Thoracic aorta (tissue), 2 donors: ENCODE data around the gene PZP. TPM values are rescaled to one million over a fixed set of nuclear protein-coding genes. Genes with fewer than 3 reads are reported as not detected.
"Not testable (repeated sequence)": the region's sequence is repeated elsewhere in the genome, so short reads cannot be mapped to it uniquely, and the experiment has no call there.

Source experiments
- ATAC-seq: fragments of 150-250 bp; one replicate; pipeline ENCODE4 v1.8.0; 2017; ENCODE audit warnings: low read depth; ENCODE audit not compliant: insufficient number of reproducible peaks, low FRiP score
- DNase-seq: peaks from one replicate; pipeline ENCODE4 v3.0.0-alpha.2; 2020; ENCODE audit warnings: low spot score
- H3K27ac ChIP-seq, 2 donors: fragments of 200-600 bp; sonication (generic); 1 replicate in 1 of 2; 2 replicates in 1 of 2; pipeline ENCODE4 v1.5.1; 2016; ENCODE audit warnings: mild to moderate bottlenecking in 2 of 2, moderate library complexity in 2 of 2
- H3K27me3 ChIP-seq: fragments of 200-600 bp; sonication (generic); replicated peaks from 2 replicates; pipeline ENCODE4 v1.6.0; 2016; ENCODE audit warnings: mild to moderate bottlenecking; ENCODE audit not compliant: insufficient read depth
- H3K36me3 ChIP-seq: fragments of 200-600 bp; sonication (generic); one replicate; pipeline ENCODE4 v1.5.1; 2016
- H3K4me1 ChIP-seq, 2 donors: fragments of 200-600 bp; sonication (generic); 1 replicate in 1 of 2; 2 replicates in 1 of 2; pipeline versions ENCODE4 v1.5.1 to v1.6.0; 2016; ENCODE audit warnings: low read depth in 2 of 2, mild to moderate bottlenecking in 1 of 2; ENCODE audit not compliant: control insufficient read depth in 1 of 2
- H3K4me3 ChIP-seq: fragments of 200-600 bp; sonication (generic); 2 replicates; pipeline ENCODE4 v1.5.1; 2016; ENCODE audit warnings: mild to moderate bottlenecking
- H3K9me3 ChIP-seq: fragments of 200-600 bp; sonication (generic); 2 replicates; pipeline ENCODE4 v1.5.1; 2016
- total RNA-seq, 2 donors: library from RNA; depleted of rRNA; stranded (reverse); fragments of >200 nt; gene quantifications; one replicate each; pipeline versions ENCODE4 v1.1.0 to v1.2.3, GENCODE V29; 2016
- TF ChIP-seq, protein P1 (sequence below): fragments of 200-600 bp; sonication (generic); IDR thresholded peaks from one replicate; pipeline ENCODE4 v1.5.1; 2019; ENCODE audit warnings: antibody characterized with exemption

PZP gene
- total RNA-seq, 2 donors from 2014 or later, result not detected

DNA sequence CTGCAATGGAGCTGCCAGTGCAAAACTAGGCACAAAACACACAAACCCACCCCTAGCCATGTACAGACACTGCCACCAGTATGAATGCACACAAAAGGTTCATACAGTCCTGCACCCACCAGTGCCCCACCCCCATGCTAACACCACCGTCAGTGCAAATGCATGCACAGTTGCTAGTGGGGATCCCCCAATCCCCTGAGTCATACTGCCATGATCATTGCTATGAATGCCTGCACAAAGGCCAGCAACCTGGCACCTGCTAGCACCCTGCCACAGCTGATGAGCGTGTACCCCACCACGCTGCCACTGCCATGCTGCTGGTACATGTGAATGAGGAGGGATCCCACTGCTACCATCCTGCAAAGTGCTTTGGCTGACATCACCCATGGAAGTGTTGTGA is 23.9 kb downstream of the PZP start:
- H3K4me3 ChIP-seq, result no peak overlapping the region
- H3K4me1 ChIP-seq, result no peaks in the 10 kb centered on the region
- no peak for ATAC-seq
- no peaks in the 10 kb centered on the region for H3K27me3 ChIP-seq
- TF ChIP-seq, protein P1, sequence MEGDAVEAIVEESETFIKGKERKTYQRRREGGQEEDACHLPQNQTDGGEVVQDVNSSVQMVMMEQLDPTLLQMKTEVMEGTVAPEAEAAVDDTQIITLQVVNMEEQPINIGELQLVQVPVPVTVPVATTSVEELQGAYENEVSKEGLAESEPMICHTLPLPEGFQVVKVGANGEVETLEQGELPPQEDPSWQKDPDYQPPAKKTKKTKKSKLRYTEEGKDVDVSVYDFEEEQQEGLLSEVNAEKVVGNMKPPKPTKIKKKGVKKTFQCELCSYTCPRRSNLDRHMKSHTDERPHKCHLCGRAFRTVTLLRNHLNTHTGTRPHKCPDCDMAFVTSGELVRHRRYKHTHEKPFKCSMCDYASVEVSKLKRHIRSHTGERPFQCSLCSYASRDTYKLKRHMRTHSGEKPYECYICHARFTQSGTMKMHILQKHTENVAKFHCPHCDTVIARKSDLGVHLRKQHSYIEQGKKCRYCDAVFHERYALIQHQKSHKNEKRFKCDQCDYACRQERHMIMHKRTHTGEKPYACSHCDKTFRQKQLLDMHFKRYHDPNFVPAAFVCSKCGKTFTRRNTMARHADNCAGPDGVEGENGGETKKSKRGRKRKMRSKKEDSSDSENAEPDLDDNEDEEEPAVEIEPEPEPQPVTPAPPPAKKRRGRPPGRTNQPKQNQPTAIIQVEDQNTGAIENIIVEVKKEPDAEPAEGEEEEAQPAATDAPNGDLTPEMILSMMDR, result no peak
- H3K36me3 ChIP-seq, result no peaks in the 10 kb centered on the region
- no peak overlapping the region for H3K27ac ChIP-seq
- no peak for DNase-seq
- no peaks in the 10 kb centered on the region for H3K9me3 ChIP-seq

GRCh38 chr12:9180810-9181209 is 27.4 kb downstream of the PZP start:
- Histone ChIP-seq H3K9me3 (no peaks in the 10 kb centered on the region), H3K4me3 (no peak overlapping the region), H3K36me3 (no peaks in the 10 kb centered on the region), H3K27ac (no peak overlapping the region), H3K27me3 (no peaks in the 10 kb centered on the region), H3K4me1 (no peaks in the 10 kb centered on the region)
- TF ChIP-seq, protein P1, result no peak
- ATAC-seq (no peak), DNase-seq (no peak)

DNA sequence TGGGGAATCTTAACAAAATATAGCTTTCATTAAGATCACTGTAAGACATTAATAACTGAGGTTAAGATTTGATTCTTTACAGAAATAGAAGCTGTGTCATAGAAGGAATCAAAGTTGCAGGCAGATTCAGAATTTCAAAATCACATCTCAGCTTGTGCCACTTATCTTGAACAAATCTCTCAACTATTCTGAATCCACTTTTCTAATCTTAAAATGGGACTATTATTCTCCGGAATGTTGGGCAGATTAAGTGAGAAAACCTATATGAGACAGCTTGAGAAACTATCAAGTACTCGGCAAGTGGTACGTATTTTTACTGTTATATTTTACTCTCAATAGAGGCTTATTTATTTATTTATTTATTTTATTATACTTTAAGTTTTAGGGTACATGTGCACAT is 28.4 kb downstream of the PZP start:
- no peak for DNase-seq
- TF ChIP-seq, protein P1, result no peak
- Histone ChIP-seq H3K4me3 (no peak overlapping the region), H3K9me3 (no peaks in the 10 kb centered on the region), H3K27me3 (no peaks in the 10 kb centered on the region), H3K4me1 (no peaks in the 10 kb centered on the region), H3K36me3 (no peaks in the 10 kb centered on the region), H3K27ac (no peak overlapping the region)
- ATAC-seq, result no peak

DNA sequence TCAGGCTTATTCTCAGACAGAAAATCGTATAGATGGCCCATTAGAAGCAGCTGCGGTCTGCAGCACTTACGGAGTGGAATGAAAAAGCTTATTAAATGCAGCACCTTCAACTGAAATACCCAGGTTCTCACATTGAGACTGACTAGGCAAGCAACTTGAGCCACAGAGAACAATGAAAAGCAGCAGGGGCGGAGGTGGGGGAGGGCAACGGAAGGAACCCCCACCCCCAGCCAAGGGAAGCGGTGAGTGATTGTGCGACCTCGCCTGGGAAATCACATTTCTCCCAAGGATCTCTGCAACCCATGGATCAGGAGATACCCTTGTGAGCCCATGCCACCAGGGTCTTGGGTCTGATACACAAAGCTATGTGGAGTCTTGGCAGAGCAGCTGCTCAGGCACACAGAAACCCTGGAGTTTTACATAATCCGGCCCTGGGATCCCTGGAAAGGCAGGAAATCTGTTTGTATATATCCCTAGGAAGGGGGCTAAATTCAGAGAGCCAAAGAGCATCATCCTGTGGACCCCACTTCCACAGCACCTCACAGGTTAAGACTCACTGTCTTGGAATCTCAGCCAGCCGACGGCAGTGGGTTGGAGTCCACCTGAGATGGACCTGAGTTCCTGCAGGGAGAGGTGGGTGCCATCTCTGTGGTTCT is 38.1 kb downstream of the PZP start:
- Histone ChIP-seq H3K36me3 (no peaks in the 10 kb centered on the region), H3K4me3 (no peak overlapping the region), H3K9me3 (no peaks in the 10 kb centered on the region), H3K27me3 (no peaks in the 10 kb centered on the region), H3K4me1 (no peaks in the 10 kb centered on the region), H3K27ac (no peak overlapping the region)
- TF ChIP-seq, protein P1, result no peak
- no peak for ATAC-seq
- DNase-seq, result no peak

GRCh38 chr12:9167345-9167744 is 40.9 kb downstream of the PZP start:
- H3K4me1 ChIP-seq, H3K27ac ChIP-seq, H3K36me3 ChIP-seq, ATAC-seq, H3K9me3 ChIP-seq, DNase-seq, H3K27me3 ChIP-seq, H3K4me3 ChIP-seq: not testable (repeated sequence)

- H3K27ac ChIP-seq, result no peak overlapping the region
- H3K4me1 ChIP-seq, result no peaks in the 10 kb centered on the region
- no peaks in the 10 kb centered on the region for H3K27me3 ChIP-seq
- ATAC-seq (no peak), DNase-seq (no peak)
- no peaks in the 10 kb centered on the region for H3K9me3 ChIP-seq
- H3K4me3 ChIP-seq, result no peak overlapping the region
- TF ChIP-seq, protein P1, result no peak
- H3K36me3 ChIP-seq, result no peaks in the 10 kb centered on the region
These were observed 44.8 kb downstream of the PZP start for GRCh38 chr12:9163392-9163791.
